GM12864 (cell line): ENCODE measurements around the gene CLCN5.
"Not testable (repeated sequence)": the region's sequence is repeated elsewhere in the genome, so short reads cannot be mapped to it uniquely, and the experiment has no call there.

ENCODE experiments used
- DNase-seq: peaks from one replicate; pipeline ENCODE4 v3.0.0-alpha.2; 2011; ENCODE audit warnings: low read depth
- H3K4me3 ChIP-seq: 2 replicates; pipeline ENCODE4 v1.5.1; 2011; ENCODE audit warnings: mild to moderate bottlenecking, low read depth, low read length, control low read depth
- CTCF ChIP-seq: IDR thresholded peaks from 2 replicates; pipeline ENCODE4 v1.5.1; 2011; ENCODE audit warnings: low read depth, mild to moderate bottlenecking, moderate library complexity, low read length, control low read depth, inconsistent platforms; ENCODE audit errors: missing control alignments

Gene CLCN5

DNA sequence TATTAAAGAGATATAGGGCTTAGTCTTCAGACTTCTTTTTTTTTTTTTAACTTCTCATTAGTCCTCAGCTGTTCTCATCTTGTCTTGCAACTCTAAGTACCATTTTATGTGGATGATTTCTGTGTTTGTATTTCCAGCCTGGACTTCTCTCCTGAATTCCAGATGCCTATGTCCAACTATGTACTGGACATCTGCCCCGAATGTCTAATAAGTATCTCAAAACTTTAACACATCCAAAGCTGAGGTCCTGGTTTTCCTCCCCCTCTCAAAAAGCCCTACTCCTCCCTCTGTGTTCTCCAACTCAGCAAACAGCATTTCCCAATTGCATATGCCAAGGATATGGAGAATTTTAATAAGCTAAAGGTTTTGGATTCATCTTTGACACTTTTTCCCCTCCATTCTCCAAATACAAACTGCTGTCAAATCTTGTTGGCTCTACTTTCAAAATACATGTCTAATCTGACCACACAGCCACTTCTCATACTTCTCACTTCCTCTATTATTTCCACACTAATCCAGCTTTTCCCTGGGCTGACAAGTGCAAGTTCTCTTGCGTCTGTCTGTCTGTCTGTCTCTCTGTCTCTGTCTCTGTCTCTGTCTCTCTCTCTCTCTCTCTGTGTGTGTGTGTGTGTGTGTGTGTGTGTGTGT lies 79.8 kb downstream of the CLCN5 start:
- DNase-seq: no peak
- no peak for TF ChIP-seq CTCF
- no peak overlapping the region for H3K4me3 ChIP-seq

DNA sequence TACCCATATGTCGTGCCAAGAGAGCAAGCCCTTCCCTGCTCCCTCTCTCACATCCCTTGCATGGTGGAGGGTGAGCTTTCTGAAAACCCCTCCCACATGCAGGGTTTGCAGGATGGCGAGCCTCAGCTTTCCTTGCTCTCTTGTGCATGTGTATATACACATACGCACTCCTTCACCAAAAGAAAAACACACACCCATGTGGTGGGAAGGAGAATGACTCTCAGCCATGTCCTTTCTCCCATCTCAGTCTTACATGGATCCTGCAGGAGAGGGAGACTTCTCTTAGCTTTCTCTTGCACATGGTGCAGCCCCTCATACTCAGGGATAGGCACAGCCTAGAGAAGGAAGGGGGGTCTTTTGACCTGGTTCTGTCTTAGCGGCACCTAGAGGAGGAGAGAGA lies 81.1 kb downstream of the CLCN5 start:
- DNase-seq: no peak
- no peak overlapping the region for H3K4me3 ChIP-seq
- TF ChIP-seq CTCF: no peak

GRCh38 chrX:50003927-50004326 lies 81.5 kb downstream of the CLCN5 start:
- DNase-seq: no peak
- no peak for TF ChIP-seq CTCF
- H3K4me3 ChIP-seq: no peak overlapping the region

DNA sequence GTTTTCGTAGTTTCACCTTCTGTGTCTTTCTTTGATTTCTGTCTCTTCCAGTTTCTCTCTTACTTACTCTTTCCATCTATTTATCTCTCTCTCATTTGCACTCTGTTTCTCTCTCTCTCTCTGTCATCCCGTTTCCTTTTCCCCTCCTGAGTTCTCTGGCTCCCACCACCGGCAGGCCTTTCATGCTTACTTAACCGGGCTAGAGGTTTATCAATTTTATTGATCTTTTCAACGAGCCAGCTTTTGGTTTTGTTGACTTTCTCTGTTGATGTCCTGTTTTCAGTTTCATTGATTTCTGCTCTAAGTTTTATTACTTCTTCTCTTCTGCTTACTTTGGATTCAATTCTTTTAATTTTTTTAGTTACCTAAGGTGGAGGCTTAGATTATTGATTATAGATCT lies 103.2 kb downstream of the CLCN5 start:
- DNase-seq, H3K4me3 ChIP-seq: not testable (repeated sequence)

DNA sequence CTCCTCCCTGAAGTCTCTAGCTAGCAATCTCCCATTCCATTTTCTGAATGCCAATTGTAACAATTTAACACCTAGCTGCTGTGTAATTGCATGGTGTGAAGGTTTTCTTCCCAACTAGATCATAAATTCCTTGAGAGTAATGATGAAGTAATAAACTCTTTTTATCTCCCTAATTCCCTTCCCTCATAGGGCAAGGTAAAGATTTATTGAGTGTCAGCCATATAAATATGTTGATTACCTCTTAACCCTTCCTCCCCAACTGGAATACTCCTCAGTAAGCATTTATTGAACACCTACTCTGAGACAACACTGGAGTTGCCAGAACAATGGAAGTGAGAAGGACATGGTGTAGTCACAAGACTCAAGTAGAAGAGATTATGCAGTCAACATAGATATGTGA lies 112.7 kb downstream of the CLCN5 start:
- DNase-seq: no peak

GRCh38 chrX:50036426-50036825 lies 114.0 kb downstream of the CLCN5 start:
- no peak for DNase-seq
- H3K4me3 ChIP-seq: no peak overlapping the region
- TF ChIP-seq CTCF: no peak

More for the DNA sequence above, 112.7 kb downstream of the CLCN5 start:
- H3K4me3 ChIP-seq: no peak overlapping the region
- no peak for TF ChIP-seq CTCF

DNA sequence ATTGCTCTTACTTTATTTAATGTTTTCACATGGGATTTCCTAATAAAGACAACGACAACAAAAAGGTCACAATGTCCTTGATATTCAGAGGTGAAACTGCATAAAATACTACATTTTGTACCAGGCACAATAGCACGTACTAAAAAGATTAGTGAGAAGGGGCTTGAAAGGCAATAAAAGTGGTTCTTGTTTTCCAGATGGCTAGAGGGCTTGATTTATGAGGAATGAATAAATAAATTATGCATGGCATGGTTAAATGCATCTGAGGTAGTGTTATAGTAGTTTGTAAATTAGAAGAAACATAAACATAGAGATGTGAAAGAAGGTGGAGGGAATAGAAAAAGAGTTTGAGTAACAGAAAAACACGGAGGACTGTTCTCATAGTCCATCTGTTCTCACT lies 123.4 kb downstream of the CLCN5 start:
- no peak for DNase-seq
- no peak overlapping the region for H3K4me3 ChIP-seq
- TF ChIP-seq CTCF: no peak
